GM23248 (cell line): ENCODE measurements around the gene ANXA8L1. TPM values are rescaled to one million over a fixed set of nuclear protein-coding genes. Genes with fewer than 3 reads are reported as not detected.
"Not testable (repeated sequence)": the region's sequence is repeated elsewhere in the genome, so short reads cannot be mapped to it uniquely, and the experiment has no call there.

ENCODE experiments used
- DNase-seq: peaks from one replicate; pipeline ENCODE4 v3.0.0-alpha.2; 2015
- H2AFZ ChIP-seq: fragments of 200-600 bp; sonication (generic); 2 replicates; pipeline ENCODE4 v1.6.1; 2016; ENCODE audit warnings: antibody characterized with exemption
- H3F3A ChIP-seq: fragments of 200-600 bp; sonication (generic); 2 replicates; pipeline ENCODE4 v1.6.1; 2016; ENCODE audit warnings: mild to moderate bottlenecking, antibody characterized with exemption, mixed run types; ENCODE audit not compliant: insufficient read depth
- H3K27ac ChIP-seq: fragments of 200-600 bp; sonication (generic); 2 replicates; pipeline ENCODE4 v1.5.1; 2016; ENCODE audit warnings: mild to moderate bottlenecking
- H3K27me3 ChIP-seq: fragments of 200-600 bp; sonication (generic); replicated peaks from 2 replicates; pipeline ENCODE4 v1.6.1; 2016; ENCODE audit warnings: mild to moderate bottlenecking; ENCODE audit not compliant: insufficient read depth
- H3K36me3 ChIP-seq: fragments of 200-600 bp; sonication (generic); 2 replicates; pipeline ENCODE4 v1.6.1; 2016; ENCODE audit warnings: low read depth, mild to moderate bottlenecking
- H3K4me1 ChIP-seq: fragments of 200-600 bp; sonication (generic); 2 replicates; pipeline ENCODE4 v1.6.1; 2016; ENCODE audit warnings: mild to moderate bottlenecking; ENCODE audit not compliant: insufficient read depth
- H3K4me2 ChIP-seq: fragments of 200-600 bp; sonication (generic); one replicate; pipeline ENCODE4 v1.6.1; 2016; ENCODE audit warnings: mild to moderate bottlenecking; ENCODE audit not compliant: unreplicated experiment
- H3K4me3 ChIP-seq: fragments of 200-600 bp; sonication (generic); 2 replicates; pipeline ENCODE4 v1.5.1; 2016; ENCODE audit warnings: mild to moderate bottlenecking
- H3K79me2 ChIP-seq: fragments of 200-600 bp; sonication (generic); 2 replicates; pipeline ENCODE4 v1.6.1; 2016; ENCODE audit warnings: mild to moderate bottlenecking; ENCODE audit not compliant: insufficient read depth
- H3K9ac ChIP-seq: fragments of 200-600 bp; sonication (generic); 2 replicates; pipeline ENCODE4 v1.6.1; 2016; ENCODE audit warnings: mild to moderate bottlenecking
- H3K9me2 ChIP-seq: fragments of 200-600 bp; sonication (generic); 2 replicates; pipeline ENCODE4 v1.6.1; 2016; ENCODE audit warnings: mixed run types, mild to moderate bottlenecking, moderate library complexity; ENCODE audit not compliant: insufficient read depth
- H3K9me3 ChIP-seq: fragments of 200-600 bp; sonication (generic); one replicate; pipeline ENCODE4 v1.6.1; 2017; ENCODE audit warnings: low read depth
- H4K20me1 ChIP-seq: fragments of 200-600 bp; sonication (generic); 2 replicates; pipeline ENCODE4 v1.6.0; 2016; ENCODE audit not compliant: insufficient read depth
- EZH2 ChIP-seq: fragments of 200-600 bp; sonication (generic); IDR thresholded peaks from 2 replicates; pipeline ENCODE4 v1.6.1; 2018; ENCODE audit warnings: antibody characterized with exemption, mild to moderate bottlenecking; ENCODE audit not compliant: insufficient read depth, poor library complexity, severe bottlenecking
- EZH2phosphoT487 ChIP-seq: fragments of 200-600 bp; sonication (generic); IDR thresholded peaks from 2 replicates; pipeline ENCODE4 v1.6.1; 2018; ENCODE audit warnings: antibody characterized with exemption, moderate library complexity, mild to moderate bottlenecking, low read depth; ENCODE audit not compliant: insufficient read depth
- WGBS, 2 experiments: methylation state at CpG; one replicate each; pipeline ENCODE4 v1.1.6; 2015 to 2017; ENCODE audit warnings: low lambda C conversion rate in 2 of 2, low coverage in 1 of 2; ENCODE audit errors: missing lambda C conversion rate in 2 of 2; 5-methylcytosine and 5-hydroxymethylcytosine counted together
- in situ Hi-C: fragments of 300-500 bp; cut with MboI; formaldehyde crosslinking; loops from 2 replicates; pipeline ENCODE4 v1.15.0; 2020
- polyA plus RNA-seq: library from polyadenylated mRNA; unstranded; fragments of >200 nt; fragmentation: Nextera tagmentation; extraction: Ambion mirVana; gene quantifications from 2 replicates; pipeline ENCODE4 v1.2.1, GENCODE V29; 2016
- total RNA-seq: library from RNA; depleted of rRNA; stranded (reverse); fragments of >200 nt; shearing (Covaris generic); gene quantifications from 2 replicates; pipeline ENCODE4 v1.2.3, GENCODE V29; 2014; rRNA removed

ANXA8L1 gene
- total RNA-seq (2.2 and 6.6 TPM in 2 replicates), polyA plus RNA-seq (1.8 and 2.0 TPM in 2 replicates)

- H3K4me3 ChIP-seq, H3K4me1 ChIP-seq, H3K27me3 ChIP-seq, H3K36me3 ChIP-seq, H2AFZ ChIP-seq, H3K79me2 ChIP-seq, DNase-seq, H3K9me3 ChIP-seq, H4K20me1 ChIP-seq, H3K9me2 ChIP-seq, H3F3A ChIP-seq, in situ Hi-C loops: not testable (repeated sequence)
- Histone ChIP-seq H3K4me2 (peak within 1 kb of the TSS; percentile 20), H3K9ac (peak within 1 kb of the TSS; percentile 30; the same call in 1 of the 2 replicates), H3K27ac (peak within 1 kb of the TSS; percentile 60)
- 27 to 61% methylated on average over 6 of the region's 11 CpGs for WGBS, 2 experiments
These were observed at the start of gene ANXA8L1 for GRCh38 chr10:46375406-46375805. TSS of gene ANXA8L1 (plus strand) at chr10:46375776. CDS start at chr10:46375852, 76 bp downstream.

GRCh38 chr10:46326066-46326465 lies 49.5 kb upstream of the ANXA8L1 start:
- peaks cover 10% of the 10 kb centered on the region; the same call in 1 of the 2 replicates for H3K27me3 ChIP-seq
- no peak overlapping the region for H3K9ac ChIP-seq
- H4K20me1 ChIP-seq = no peaks in the 10 kb centered on the region
- H3K4me3 ChIP-seq = no peak overlapping the region
- no peak overlapping the region for H3K4me2 ChIP-seq
- 14 to 32% methylated on average over 1 of the region's 1 CpG for WGBS, 2 experiments
- in situ Hi-C loops = no loop called here
- TF ChIP-seq EZH2phosphoT487 = no peak
- no peak for TF ChIP-seq EZH2
- H3K9me2 ChIP-seq = no peaks in the 10 kb centered on the region
- no peaks in the 10 kb centered on the region; the same call in 1 of the 2 replicates for H3K4me1 ChIP-seq
- H2AFZ ChIP-seq = no peak overlapping the region
- no peaks in the 10 kb centered on the region for H3F3A ChIP-seq
- H3K36me3 ChIP-seq = no peaks in the 10 kb centered on the region
- no peaks in the 10 kb centered on the region for H3K9me3 ChIP-seq
- H3K79me2 ChIP-seq = no peaks in the 10 kb centered on the region
- DNase-seq = peak; percentile 28
- no peak overlapping the region for H3K27ac ChIP-seq

- in situ Hi-C loops = no loop called here
These were observed 48.6 kb upstream of the ANXA8L1 start for GRCh38 chr10:46326971-46327370.

GRCh38 chr10:46327685-46328084 lies 47.9 kb upstream of the ANXA8L1 start:
- in situ Hi-C loops = no loop called here
- no peak overlapping the region for H3K27ac ChIP-seq

More at GRCh38 chr10:46326971-46327370, 48.6 kb upstream of the ANXA8L1 start:
- no peaks in the 10 kb centered on the region for H3K79me2 ChIP-seq
- H3K4me2 ChIP-seq = no peak overlapping the region
- no peaks in the 10 kb centered on the region for H3K9me3 ChIP-seq
- DNase-seq = no peak
- H3F3A ChIP-seq = no peaks in the 10 kb centered on the region
- H4K20me1 ChIP-seq = no peaks in the 10 kb centered on the region
- no peak for TF ChIP-seq EZH2
- no peak for TF ChIP-seq EZH2phosphoT487
- no peak overlapping the region for H3K4me3 ChIP-seq
- WGBS, 2 experiments = 75 to 78% methylated on average over 4 of the region's 4 CpGs
- no peaks in the 10 kb centered on the region for H3K9me2 ChIP-seq
- H3K27ac ChIP-seq = no peak overlapping the region
- no peaks in the 10 kb centered on the region; the same call in 1 of the 2 replicates for H3K4me1 ChIP-seq
- no peak overlapping the region for H3K9ac ChIP-seq
- H2AFZ ChIP-seq = no peak overlapping the region
- H3K36me3 ChIP-seq = no peaks in the 10 kb centered on the region
- H3K27me3 ChIP-seq = peaks cover 10% of the 10 kb centered on the region; the same call in 1 of the 2 replicates

More at GRCh38 chr10:46327685-46328084, 47.9 kb upstream of the ANXA8L1 start:
- Histone ChIP-seq H3K4me3 (no peak overlapping the region), H3K4me1 (no peaks in the 10 kb centered on the region; the same call in 1 of the 2 replicates), H3K9ac (no peak overlapping the region), H3K9me2 (no peaks in the 10 kb centered on the region), H3K9me3 (no peaks in the 10 kb centered on the region), H3F3A (no peaks in the 10 kb centered on the region), H3K36me3 (no peaks in the 10 kb centered on the region), H3K79me2 (no peaks in the 10 kb centered on the region), H3K4me2 (no peak overlapping the region), H4K20me1 (no peaks in the 10 kb centered on the region), H2AFZ (no peak overlapping the region), H3K27me3 (peaks cover 10% of the 10 kb centered on the region; the same call in 1 of the 2 replicates)
- DNase-seq = no peak
- 46 to 65% methylated on average over 5 of the region's 5 CpGs for WGBS, 2 experiments
- TF ChIP-seq EZH2phosphoT487 = no peak
- no peak for TF ChIP-seq EZH2
